GM18520 (cell line): ENCODE data around the gene CERCAM.

ENCODE experiments used
- ATAC-seq: cut with Tn5 transposase; IDR thresholded peaks from one replicate; pipeline ENCODE4 v1.9.1; 2021; ENCODE audit not compliant: unreplicated experiment

The CERCAM gene

DNA sequence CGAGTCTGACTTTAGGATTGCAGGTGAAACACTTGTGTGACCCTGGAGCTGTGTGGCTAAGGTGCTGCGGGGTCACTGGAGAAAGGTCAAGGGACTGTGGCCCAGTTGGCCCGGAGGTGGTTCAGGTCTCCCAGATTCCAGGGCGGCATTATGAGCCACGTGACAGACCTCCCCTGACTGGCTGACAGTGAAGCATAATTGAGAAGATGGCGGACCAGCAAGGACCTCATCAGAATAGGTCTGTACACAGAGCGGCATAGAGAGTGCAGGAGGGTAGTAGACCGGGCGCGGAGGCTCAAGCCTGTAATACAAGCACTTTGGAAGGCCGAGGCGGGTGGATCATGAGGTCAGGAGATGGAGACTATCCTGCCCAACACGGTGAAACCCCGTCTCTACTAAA lies 34.3 kb downstream of the CERCAM start:
- no peak for ATAC-seq

DNA sequence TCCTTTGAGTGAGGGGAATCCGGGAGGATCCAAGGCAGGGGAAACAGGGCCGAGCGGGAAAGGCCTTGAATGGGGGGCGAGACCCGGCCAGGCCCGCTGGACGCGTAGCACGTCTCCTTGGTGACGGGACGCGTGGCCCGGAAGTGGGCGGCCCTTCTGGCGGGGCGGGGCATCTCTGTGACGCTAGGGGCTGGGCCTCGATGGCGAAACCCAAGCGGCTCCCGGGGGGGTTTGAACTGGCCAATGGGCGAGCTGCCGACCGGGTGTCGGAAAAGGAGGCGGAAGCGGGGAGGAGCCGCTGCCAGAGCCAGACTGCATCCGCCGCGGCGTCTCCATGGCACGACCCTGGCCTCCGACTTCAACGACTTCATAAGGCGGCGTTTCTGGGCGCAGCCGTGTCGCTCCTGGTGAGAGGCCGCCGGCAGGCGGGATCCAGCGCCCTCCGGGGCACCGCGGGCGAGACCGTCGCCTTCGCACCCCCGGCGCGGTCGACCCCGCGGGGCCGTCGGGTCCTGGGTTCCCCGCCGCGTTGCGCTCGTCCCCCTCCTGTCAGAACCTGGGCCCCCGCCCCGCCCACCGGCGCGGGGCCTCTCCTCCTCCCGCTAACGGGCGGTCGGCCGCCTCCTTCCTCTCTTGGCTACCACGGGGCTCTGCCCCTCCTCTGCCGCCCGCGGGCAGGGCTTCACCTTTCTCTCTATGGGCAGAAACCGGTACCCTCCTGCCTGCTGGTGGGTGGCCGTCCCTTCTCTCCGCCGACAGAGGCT lies 35.4 kb downstream of the CERCAM start, which contains the start of gene ODF2:
TSS of gene ODF2 (plus strand) at position 158 of the 764 bp plus-strand sequence. CDS start at position 244, 86 bp downstream.
- ATAC-seq: peak; percentile 65

- ATAC-seq: peak; percentile 54
Observed at GRCh38 chr9:128456613-128457061, 36.0 kb downstream of the CERCAM start.

- no peak for ATAC-seq
Observed at GRCh38 chr9:128457207-128457606, 36.5 kb downstream of the CERCAM start.

DNA sequence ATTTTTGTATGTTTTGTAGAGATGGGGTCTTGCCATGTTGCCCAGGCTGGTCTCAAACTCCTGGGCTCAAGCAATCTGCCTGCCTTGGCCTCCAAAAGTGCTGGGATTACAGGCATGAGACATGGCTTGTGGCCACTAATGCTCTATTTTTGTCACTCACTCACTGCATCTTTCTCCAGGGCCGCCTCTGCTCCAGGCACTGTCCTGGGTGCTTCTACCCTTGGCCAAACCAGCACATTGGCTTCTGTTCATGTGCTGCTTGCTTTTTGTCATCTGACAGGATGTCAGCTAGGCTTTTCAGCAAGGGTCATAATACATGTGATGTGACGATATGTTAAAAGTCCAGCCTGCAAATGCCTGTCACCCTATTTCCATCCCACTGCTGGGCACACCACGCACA lies 38.4 kb downstream of the CERCAM start:
- ATAC-seq: no peak

- ATAC-seq: no peak
Observed at GRCh38 chr9:128469070-128469469, 48.4 kb downstream of the CERCAM start.

- ATAC-seq: no peak
Observed at GRCh38 chr9:128470560-128470959, 49.9 kb downstream of the CERCAM start.

DNA sequence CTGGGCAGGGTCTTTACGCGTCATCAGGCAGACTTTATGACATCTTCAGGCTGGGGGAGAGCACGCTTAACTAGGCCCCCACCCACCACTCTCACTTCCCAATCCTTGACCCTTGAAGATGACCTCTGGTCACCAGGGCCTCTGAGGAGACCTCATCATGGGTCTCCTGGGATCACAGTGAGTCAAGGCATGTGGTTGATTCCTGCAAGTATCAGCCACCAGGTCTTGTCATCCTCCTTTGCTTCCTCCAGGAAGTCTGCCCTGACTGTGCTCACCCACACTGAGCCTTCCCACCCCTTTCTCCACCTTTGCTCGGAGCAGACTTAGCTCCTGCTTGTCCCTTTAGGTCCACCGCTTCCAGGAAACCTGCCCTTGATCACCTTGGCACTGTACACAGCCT lies 52.4 kb downstream of the CERCAM start:
- ATAC-seq: no peak

DNA sequence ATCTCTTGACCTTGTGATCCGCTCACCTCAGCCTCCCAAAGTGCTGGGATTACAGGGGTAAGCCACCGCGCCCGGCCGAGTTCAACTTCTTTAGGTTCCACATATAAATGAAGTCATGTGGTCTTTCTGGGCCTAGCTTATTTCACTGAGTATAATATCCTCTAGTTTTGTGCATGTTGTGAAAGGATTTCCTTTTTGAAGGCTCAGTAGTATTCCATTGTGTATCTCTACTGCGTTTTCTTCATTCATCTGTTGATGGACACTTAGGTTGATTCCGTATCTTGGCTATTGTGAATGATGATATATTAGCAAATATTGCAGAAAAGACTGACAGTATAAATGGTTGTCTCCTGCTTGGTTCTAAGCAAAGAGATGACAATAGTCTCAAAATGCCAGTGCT lies 55.2 kb downstream of the CERCAM start:
- no peak for ATAC-seq

- ATAC-seq: no peak
Observed at GRCh38 chr9:128479262-128479661, 58.6 kb downstream of the CERCAM start.

DNA sequence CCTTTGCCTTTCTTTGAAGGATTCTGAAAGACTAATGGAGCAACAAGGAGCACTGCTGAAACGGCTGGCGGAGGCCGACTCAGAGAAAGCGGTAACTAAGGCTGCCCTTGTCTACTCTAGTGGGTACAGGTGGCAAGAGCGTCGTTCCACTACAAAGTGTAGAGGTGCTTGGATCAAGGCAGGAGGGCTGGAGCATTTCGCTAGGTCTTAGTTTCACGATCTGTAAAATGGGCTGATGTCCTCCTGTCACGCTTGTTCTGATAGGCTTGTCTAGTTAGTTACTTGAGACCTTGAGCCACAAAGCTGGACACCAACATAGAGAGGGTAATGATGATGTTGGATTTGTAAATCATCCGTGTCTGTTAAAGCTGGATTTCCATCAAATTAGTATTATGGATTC lies 60.9 kb downstream of the CERCAM start:
- no peak for ATAC-seq

DNA sequence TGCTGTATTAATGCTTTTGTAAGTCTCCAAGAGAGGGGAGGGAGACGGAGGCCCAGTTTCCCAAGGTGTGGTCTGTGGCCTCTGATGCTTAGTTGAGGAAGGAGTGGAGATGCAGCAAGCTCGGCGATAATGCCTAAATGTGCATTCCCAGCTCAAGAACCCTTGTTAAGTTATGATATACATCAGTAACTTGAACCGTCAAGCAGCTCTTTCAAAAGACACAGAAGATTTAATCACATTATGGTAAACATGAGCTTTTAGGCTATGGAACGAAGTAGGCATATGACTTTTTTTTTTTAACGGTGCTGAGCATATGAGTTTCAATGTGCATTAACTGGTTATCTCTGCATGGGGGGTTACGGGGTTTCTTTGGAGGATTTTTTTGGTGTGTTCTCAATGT lies 61.5 kb downstream of the CERCAM start:
- no peak for ATAC-seq

GRCh38 chr9:128484686-128485413 lies 64.2 kb downstream of the CERCAM start:
- no peak for ATAC-seq

GRCh38 chr9:128485414-128485855 lies 64.8 kb downstream of the CERCAM start:
- ATAC-seq: no peak

DNA sequence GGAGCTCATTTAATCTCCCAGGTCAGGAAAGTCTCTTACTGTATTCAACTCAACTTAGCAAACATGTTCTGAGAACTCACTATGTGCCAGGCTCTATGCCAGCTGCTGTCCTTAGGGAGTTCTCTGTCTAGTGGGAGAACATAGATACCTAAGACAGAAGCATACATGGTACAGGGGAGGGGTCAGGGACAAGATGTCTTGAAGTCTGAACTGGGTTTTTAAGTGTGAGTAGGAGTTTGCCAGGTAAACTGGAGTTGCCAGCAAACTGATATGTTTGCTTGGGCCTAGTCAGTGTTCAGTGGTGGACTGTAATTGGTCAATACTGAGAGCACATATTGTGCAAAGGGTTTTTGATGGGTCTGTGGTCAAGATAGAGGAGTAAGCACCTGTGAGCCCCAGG lies 65.5 kb downstream of the CERCAM start:
- no peak for ATAC-seq
